NCI-H128 (cell line): ENCODE results near the gene MACROD2.

Experiments used
- DNase-seq: peaks from one replicate; lab custom pipeline; 2025; ENCODE audit not compliant: unreplicated experiment; lab: John Stamatoyannopoulos, UW

The MACROD2 gene

DNA sequence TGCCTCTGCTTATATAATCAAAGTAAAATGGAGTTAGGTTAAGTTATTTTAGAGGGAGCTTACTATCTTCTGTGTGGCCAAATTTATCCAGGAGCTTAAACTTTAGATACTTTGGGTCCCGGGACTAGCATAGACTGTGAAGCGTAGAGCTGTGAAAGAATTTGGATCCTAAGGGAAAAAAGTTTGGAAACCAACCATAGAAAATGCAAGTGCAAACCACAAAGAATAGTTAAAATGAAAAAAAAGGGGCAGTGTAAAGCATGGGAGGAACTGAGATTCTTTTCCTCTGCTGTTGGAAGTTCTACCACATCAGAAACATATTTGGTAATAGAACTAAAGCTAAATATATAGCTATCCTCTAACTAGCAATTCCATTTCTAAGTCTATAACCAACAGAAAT is 574.3 kb downstream of the MACROD2 start:
- no peak for DNase-seq

GRCh38 chr20:14570811-14571210 is 575.5 kb downstream of the MACROD2 start:
- no peak for DNase-seq

DNA sequence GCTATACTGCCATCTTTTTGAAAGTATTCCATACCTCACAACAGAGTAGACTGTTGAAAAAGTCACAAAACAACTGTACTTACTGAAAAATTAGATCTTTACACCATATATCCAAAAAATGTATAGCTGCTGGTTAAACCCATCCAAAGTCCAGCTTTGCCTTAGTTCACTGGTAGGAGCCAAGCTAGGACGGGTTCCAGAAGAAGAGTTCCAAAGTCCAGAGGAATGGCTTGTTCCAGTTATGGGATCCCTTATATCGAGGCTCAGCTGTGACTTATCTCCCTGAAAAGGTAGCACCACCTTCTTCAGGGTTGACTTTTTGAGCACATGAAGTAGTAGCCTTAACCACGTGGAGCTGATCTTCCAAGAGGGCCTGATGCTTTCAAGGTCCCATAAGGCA is 578.4 kb downstream of the MACROD2 start:
- no peak for DNase-seq

- DNase-seq: no peak
Measured at GRCh38 chr20:14576196-14576877, 581.0 kb downstream of the MACROD2 start.

GRCh38 chr20:14580418-14581074 is 585.2 kb downstream of the MACROD2 start:
- no peak for DNase-seq

DNA sequence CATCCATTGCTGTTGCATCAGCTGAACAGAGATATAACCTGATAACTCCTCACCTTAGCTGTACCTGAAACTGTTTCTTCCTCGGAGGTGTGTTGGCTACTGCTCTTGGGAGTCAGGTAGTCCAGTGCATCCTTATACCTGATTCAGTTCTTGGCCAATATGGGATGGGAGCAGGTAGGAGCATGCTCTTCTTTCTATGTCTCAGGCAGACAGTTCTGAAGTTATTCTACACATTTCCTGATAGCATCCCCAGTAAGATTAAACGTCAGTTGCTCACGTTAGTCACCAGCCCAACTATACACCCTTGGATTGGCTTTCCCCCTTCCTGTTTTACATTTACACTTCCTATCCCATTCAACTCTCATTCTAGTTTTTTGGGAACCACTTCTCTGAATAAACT is 586.4 kb downstream of the MACROD2 start:
- no peak for DNase-seq

DNA sequence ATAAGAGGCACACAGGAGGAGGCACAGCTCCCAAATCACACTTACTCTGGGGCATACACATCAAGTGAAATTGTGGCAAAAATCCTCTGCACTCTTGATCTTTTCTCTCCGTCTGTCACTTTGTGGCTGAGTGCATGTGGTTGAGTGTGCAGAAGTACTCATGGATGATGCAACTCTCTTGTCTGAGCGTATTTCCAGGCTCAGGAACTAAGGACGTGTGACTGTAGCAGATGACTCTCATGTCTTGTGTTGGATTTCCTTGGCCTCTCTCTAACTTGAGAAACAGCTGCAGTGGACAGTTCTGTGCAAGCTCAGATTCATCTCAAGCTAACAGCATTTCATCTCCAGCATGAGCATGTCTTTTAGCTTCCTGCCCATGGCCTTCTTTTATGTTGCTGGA is 587.5 kb downstream of the MACROD2 start:
- no peak for DNase-seq

- no peak for DNase-seq
Measured at GRCh38 chr20:14583413-14583812, 588.1 kb downstream of the MACROD2 start.

DNA sequence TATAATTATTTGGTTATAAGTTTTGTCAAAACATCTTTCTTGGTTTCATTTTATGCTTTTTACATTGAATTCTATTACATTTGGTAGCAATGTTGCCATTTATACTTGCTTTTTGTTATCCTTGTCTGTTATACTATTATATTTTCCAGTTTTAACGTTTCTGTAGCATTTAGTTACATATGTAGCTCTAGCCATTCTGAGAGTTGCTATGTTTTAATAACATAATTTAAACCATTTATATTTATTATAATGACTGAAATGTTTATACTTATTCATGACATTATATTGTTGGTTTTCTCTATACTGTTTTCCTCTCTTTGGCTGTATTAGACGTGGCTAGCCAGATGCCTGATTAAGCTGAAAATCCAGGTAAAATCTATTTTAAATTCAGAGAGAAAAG is 594.1 kb downstream of the MACROD2 start:
- no peak for DNase-seq

- DNase-seq: no peak
Measured at GRCh38 chr20:14595051-14595450, 599.7 kb downstream of the MACROD2 start.

- no peak for DNase-seq
Measured at GRCh38 chr20:14597206-14597715, 601.9 kb downstream of the MACROD2 start.

DNA sequence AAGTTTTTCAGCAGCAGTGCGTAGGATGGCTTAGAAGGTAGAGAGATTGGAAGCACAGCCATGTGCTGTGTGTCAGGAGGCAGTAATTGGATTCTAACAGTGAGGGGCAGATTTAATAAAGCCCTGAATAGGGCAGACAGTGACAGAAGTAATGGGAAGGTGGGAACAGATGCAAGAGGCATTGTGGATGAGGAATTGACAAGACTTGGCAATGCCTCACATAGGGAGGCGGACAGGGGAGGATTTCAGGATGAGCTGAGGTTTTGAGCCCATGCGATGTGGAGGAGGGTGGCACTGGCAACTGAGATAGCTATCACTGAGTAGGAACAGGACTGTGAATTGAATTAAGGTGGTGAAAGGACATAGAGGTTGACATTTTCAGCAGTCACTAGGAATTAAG is 604.3 kb downstream of the MACROD2 start:
- DNase-seq: no peak

GRCh38 chr20:14600527-14600926 is 605.2 kb downstream of the MACROD2 start:
- no peak for DNase-seq

DNA sequence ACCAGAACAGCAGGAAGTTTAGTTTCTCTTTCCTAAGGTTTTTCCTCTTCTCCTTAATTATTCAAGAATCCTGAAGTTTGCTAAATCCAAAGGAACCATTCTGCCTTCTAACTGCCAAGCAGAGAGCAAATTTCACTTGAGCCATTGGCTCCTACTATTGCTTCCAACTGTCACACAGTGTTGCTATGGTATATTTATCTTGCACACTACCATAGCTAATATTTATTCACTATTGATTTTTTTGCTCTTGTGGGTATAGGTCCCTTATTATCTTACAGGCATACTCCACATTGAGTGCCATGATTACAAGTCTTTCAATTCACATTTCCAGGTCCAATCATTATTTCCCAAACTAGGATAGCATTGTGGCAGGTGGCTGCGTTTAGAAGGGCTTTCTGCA is 608.8 kb downstream of the MACROD2 start:
- no peak for DNase-seq

GRCh38 chr20:14609328-14610221 is 614.3 kb downstream of the MACROD2 start:
- DNase-seq: no peak

DNA sequence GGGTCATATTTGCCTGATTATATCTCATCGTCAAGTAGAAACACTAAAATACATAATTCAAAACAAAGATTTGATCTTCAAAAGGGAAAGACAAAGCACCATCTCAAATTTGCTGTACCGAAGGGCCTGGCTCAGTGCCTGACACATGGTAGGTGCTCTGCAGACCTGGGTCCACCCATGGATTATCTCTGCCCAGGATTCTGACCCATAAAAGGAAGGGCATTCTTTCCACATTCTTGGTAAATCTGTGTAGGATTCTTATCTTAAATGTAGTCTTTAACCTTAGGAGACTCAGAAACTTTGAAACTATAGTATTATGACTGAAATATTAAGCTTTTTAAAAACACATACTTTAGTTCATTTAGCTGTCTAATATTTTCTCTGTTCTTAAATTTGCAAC is 616.2 kb downstream of the MACROD2 start:
- no peak for DNase-seq

DNA sequence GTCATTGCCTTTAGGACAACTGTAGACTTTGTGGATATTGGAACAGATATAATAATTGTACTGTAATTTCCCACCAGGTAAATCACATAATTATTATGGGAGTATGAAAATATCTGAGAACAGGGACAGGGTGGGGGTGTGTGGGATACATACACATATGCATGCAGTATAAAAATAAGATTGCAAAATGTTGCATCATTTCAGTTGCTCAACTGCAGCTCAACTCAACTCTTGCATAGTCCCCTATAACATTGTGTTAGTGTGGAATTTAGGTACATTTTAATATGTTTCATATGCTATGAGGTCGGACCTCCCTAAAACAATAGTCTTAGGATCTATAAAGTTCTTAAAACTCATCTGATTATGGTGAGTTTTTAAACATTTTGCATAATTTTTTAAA is 617.1 kb downstream of the MACROD2 start:
- no peak for DNase-seq

GRCh38 chr20:14616003-14616402 is 620.7 kb downstream of the MACROD2 start:
- DNase-seq: no peak

- no peak for DNase-seq
Measured at GRCh38 chr20:14617123-14617522, 621.8 kb downstream of the MACROD2 start.

- no peak for DNase-seq
Measured at GRCh38 chr20:14619411-14619810, 624.1 kb downstream of the MACROD2 start.

- DNase-seq: no peak
Measured at GRCh38 chr20:14622796-14623195, 627.5 kb downstream of the MACROD2 start.

DNA sequence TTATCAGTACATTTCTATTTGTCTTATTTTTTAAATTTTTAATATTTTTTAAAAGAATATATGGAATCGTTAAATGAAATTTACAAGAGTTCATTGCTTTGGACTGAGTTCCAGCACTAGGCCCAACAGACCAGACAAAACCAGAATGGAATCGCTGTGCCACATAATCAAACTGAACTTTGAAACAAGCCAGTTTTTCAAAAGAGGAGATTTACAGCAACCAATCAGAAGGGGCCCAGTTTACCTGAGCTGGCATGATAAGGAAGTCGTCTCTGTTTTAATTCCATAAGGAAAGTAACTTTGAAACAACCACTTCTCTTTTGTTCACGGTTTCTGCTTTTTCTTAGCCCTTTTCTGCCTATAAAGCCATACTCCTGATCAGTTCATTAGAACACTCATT is 635.7 kb downstream of the MACROD2 start:
- DNase-seq: no peak
